H1 (cell line): ENCODE measurements around the gene ALOX5. TPM values are rescaled to one million over a fixed set of nuclear protein-coding genes. Genes with fewer than 3 reads are reported as not detected.

Experiments used
- CTCF ChIA-PET: fragments of 300-600 bp; sonication (Branson Sonifier 250); formaldehyde crosslinking; loops from one replicate; lab custom pipeline; 2021; ENCODE audit not compliant: partially characterized antibody; lab: Charles Lee
- POLR2A ChIA-PET: fragments of 300-600 bp; sonication (Branson Sonifier 250); formaldehyde crosslinking; loops from one replicate; lab custom pipeline; 2021; ENCODE audit warnings: inconsistent platforms; ENCODE audit not compliant: partially characterized antibody; lab: Charles Lee
- DNase-seq, 2 experiments: peaks; one replicate each; pipeline versions ENCODE4 v3.0.0 to v3.0.0-alpha.2; 2010 to 2022; ENCODE audit warnings: low spot score in 2 of 2, low read depth in 1 of 2, mixed read lengths in 1 of 2
- FAIRE-seq: peaks from 2 replicates; lab custom pipeline; 2011; peaks lifted over from hg19 to GRCh38; lab: Jason Lieb, UNC
- H2AFZ ChIP-seq: 2 replicates; pipeline ENCODE4 v1.8.1; 2012; ENCODE audit warnings: low read length, inconsistent platforms
- H2AK5ac ChIP-seq: 2 replicates; pipeline ENCODE4 v1.6.1; 2013; ENCODE audit warnings: low read depth, low read length
- H2BK120ac ChIP-seq: replicated peaks from 2 replicates; pipeline ENCODE3; 2013; ENCODE audit warnings: low read depth, low read length, inconsistent platforms
- H2BK12ac ChIP-seq: 2 replicates; pipeline ENCODE4 v1.6.1; 2013; ENCODE audit warnings: low read depth, low read length
- H2BK15ac ChIP-seq: 2 replicates; pipeline ENCODE4 v1.6.1; 2013; ENCODE audit warnings: low read length
- H2BK20ac ChIP-seq: 2 replicates; pipeline ENCODE4 v1.6.1; 2013; ENCODE audit warnings: low read length
- H2BK5ac ChIP-seq: 2 replicates; pipeline ENCODE4 v1.6.1; 2013; ENCODE audit warnings: low read depth, low read length
- H3K14ac ChIP-seq: 2 replicates; pipeline ENCODE4 v1.6.1; 2013; ENCODE audit warnings: inconsistent platforms; ENCODE audit not compliant: insufficient read length
- H3K18ac ChIP-seq: 2 replicates; pipeline ENCODE4 v1.6.1; 2013; ENCODE audit warnings: low read length; ENCODE audit errors: extremely low read depth
- H3K23ac ChIP-seq: 2 replicates; pipeline ENCODE4 v1.6.1; 2013; ENCODE audit warnings: inconsistent platforms; ENCODE audit not compliant: insufficient read length
- H3K23me2 ChIP-seq: 2 replicates; pipeline ENCODE4 v1.6.1; 2013; ENCODE audit warnings: low read depth, low read length
- H3K27ac ChIP-seq: 2 replicates; pipeline ENCODE4 v1.6.1; 2011; ENCODE audit warnings: low read depth, low read length, inconsistent platforms
- H3K27me3 ChIP-seq, 4 experiments: replicated peaks in 1 of 4; 1 replicate in 1 of 4; 2 replicates in 3 of 4; pipeline versions ENCODE4 v1.6.1 to v1.8.1; 2011 to 2013; ENCODE audit warnings: low read length in 3 of 4, mild to moderate bottlenecking in 3 of 4, inconsistent platforms in 2 of 4, mixed read lengths in 2 of 4, moderate library complexity in 1 of 4; ENCODE audit not compliant: control insufficient read depth in 3 of 4, insufficient read depth in 3 of 4; ENCODE audit errors: extremely low read depth in 1 of 4
- H3K36me3 ChIP-seq, 4 experiments: 2 replicates each; pipeline versions ENCODE4 v1.6.1 to v1.8.1; 2011 to 2013; ENCODE audit warnings: mild to moderate bottlenecking in 4 of 4, low read length in 3 of 4, moderate library complexity in 2 of 4, control low read depth in 1 of 4, inconsistent platforms in 1 of 4; ENCODE audit not compliant: insufficient read depth in 4 of 4, control insufficient read depth in 2 of 4
- H3K4ac ChIP-seq: replicated peaks from 2 replicates; pipeline ENCODE3; 2013; ENCODE audit warnings: low read length, low read depth, mixed read lengths, inconsistent platforms; ENCODE audit not compliant: insufficient read length
- H3K4me1 ChIP-seq, 4 experiments: replicated peaks in 1 of 4; 1 replicate in 1 of 4; 2 replicates in 3 of 4; pipeline versions ENCODE4 v1.6.1 to v1.8.1; 2011 to 2013; ENCODE audit warnings: low read length in 3 of 4, inconsistent platforms in 2 of 4, mixed read lengths in 1 of 4; ENCODE audit not compliant: insufficient read depth in 4 of 4, control insufficient read depth in 3 of 4
- H3K4me2 ChIP-seq, 2 experiments: 2 replicates each; pipeline versions ENCODE4 v1.6.1 to v1.8.1; 2011 to 2013; ENCODE audit warnings: low read depth in 2 of 2, low read length in 2 of 2, control low read depth in 1 of 2, inconsistent platforms in 1 of 2, mild to moderate bottlenecking in 1 of 2; ENCODE audit not compliant: insufficient read depth in 1 of 2
- H3K4me3 ChIP-seq, 4 experiments: fragments of 200-600, 300-600 bp in 1 of 4; sonication (generic), shearing (Covaris generic), sonication (Bioruptor Twin) in 1 of 4; 2 replicates each; pipeline versions ENCODE4 v1.5.1 to v1.8.1; 2011 to 2016; ENCODE audit warnings: low read length in 4 of 4, low read depth in 3 of 4, control low read depth in 2 of 4, inconsistent platforms in 2 of 4, mild to moderate bottlenecking in 2 of 4, mixed read lengths in 1 of 4, moderate library complexity in 1 of 4; ENCODE audit not compliant: insufficient read depth in 2 of 4; ENCODE audit errors: extremely low read depth in 1 of 4
- H3K56ac ChIP-seq: replicated peaks from 2 replicates; pipeline ENCODE3; 2013; ENCODE audit warnings: low read depth, mild to moderate bottlenecking, mixed read lengths, low read length, inconsistent platforms; ENCODE audit not compliant: insufficient read length
- H3K79me1 ChIP-seq: 2 replicates; pipeline ENCODE4 v1.6.1; 2013; ENCODE audit warnings: low read depth, low read length, control low read depth
- H3K79me2 ChIP-seq, 2 experiments: 2 replicates each; pipeline versions ENCODE4 v1.6.1 to v1.8.1; 2012 to 2013; ENCODE audit warnings: low read length in 2 of 2, mild to moderate bottlenecking in 2 of 2, inconsistent platforms in 1 of 2; ENCODE audit not compliant: insufficient read depth in 2 of 2, control insufficient read depth in 1 of 2
- H3K9ac ChIP-seq, 4 experiments: replicated peaks in 1 of 4; 1 replicate in 1 of 4; 2 replicates in 3 of 4; pipeline versions ENCODE4 v1.6.1 to v1.8.1; 2011 to 2013; ENCODE audit warnings: low read depth in 3 of 4, low read length in 3 of 4, control low read depth in 2 of 4, mild to moderate bottlenecking in 2 of 4, moderate library complexity in 2 of 4, inconsistent platforms in 1 of 4; ENCODE audit errors: extremely low read depth in 1 of 4
- H3K9me3 ChIP-seq, 2 experiments: 2 replicates each; pipeline versions ENCODE4 v1.6.1 to v1.8.1; 2012 to 2013; ENCODE audit warnings: mild to moderate bottlenecking in 2 of 2, moderate library complexity in 2 of 2, control low read depth in 1 of 2, inconsistent platforms in 1 of 2, low read depth in 1 of 2, low read length in 1 of 2, mixed read lengths in 1 of 2; ENCODE audit not compliant: insufficient read depth in 2 of 2
- H4K20me1 ChIP-seq, 2 experiments: replicated peaks in 1 of 2; 2 replicates each; pipeline versions ENCODE3 to v1.8.1; 2011 to 2013; ENCODE audit warnings: inconsistent platforms in 2 of 2, low read length in 2 of 2, mild to moderate bottlenecking in 1 of 2; ENCODE audit not compliant: insufficient read depth in 2 of 2, control insufficient read depth in 1 of 2
- H4K5ac ChIP-seq: 2 replicates; pipeline ENCODE4 v1.6.1; 2013; ENCODE audit warnings: low read length, low read depth, mixed read lengths, inconsistent platforms; ENCODE audit not compliant: insufficient read length
- H4K8ac ChIP-seq: 2 replicates; pipeline ENCODE4 v1.8.0; 2013; ENCODE audit warnings: mild to moderate bottlenecking, moderate library complexity, low read length, inconsistent platforms; ENCODE audit not compliant: insufficient read depth; ENCODE audit errors: extremely low read depth
- H4K91ac ChIP-seq: replicated peaks from 2 replicates; pipeline ENCODE3; 2013; ENCODE audit warnings: low read length, mixed read lengths, inconsistent platforms; ENCODE audit not compliant: insufficient read length
- CBX8 ChIP-seq: fragments of 300-800, 300-1000 bp; sonication (generic); IDR thresholded peaks from 2 replicates; pipeline ENCODE4 v1.7.1; 2016; ENCODE audit warnings: low read depth, low read length, borderline replicate concordance
- EP300 ChIP-seq, 2 experiments: IDR thresholded peaks; 1 replicate in 1 of 2; 2 replicates in 1 of 2; pipeline ENCODE4 v1.6.1; 2011 to 2012; ENCODE audit warnings: low read depth in 2 of 2, low read length in 2 of 2, mild to moderate bottlenecking in 2 of 2, borderline replicate concordance in 1 of 2, inconsistent platforms in 1 of 2, moderate library complexity in 1 of 2
- EZH2 ChIP-seq: fragments of 200-600 bp; sonication (generic); IDR thresholded peaks from 2 replicates; pipeline ENCODE4 v1.7.1; 2012; ENCODE audit warnings: low read depth, mild to moderate bottlenecking, moderate library complexity, low read length, inconsistent platforms; ENCODE audit not compliant: severe bottlenecking
- FOSL1 ChIP-seq: IDR thresholded peaks from 2 replicates; pipeline ENCODE4 v1.6.1; 2011; ENCODE audit warnings: mild to moderate bottlenecking, low read depth, low read length, moderate library complexity; ENCODE audit not compliant: insufficient read depth
- POLR2AphosphoS5 ChIP-seq: IDR thresholded peaks from 2 replicates; pipeline ENCODE4 v1.6.1; 2011; ENCODE audit warnings: low read depth, low read length
- RAD21 ChIP-seq, 2 experiments: IDR thresholded peaks in 1 of 2; conservative IDR thresholded peaks in 1 of 2; 2 replicates each; pipeline ENCODE4 v1.6.1; 2011; ENCODE audit warnings: low read depth in 2 of 2, low read length in 2 of 2, improper control_type of control experiment in 1 of 2, inconsistent platforms in 1 of 2, mild to moderate bottlenecking in 1 of 2, moderate library complexity in 1 of 2
- SUZ12 ChIP-seq: fragments of 200-600 bp; sonication (generic); IDR thresholded peaks from 2 replicates; pipeline ENCODE4 v1.6.1; 2012; ENCODE audit warnings: mild to moderate bottlenecking, inconsistent platforms, low read length, moderate library complexity, mixed read lengths
- ZNF274 ChIP-seq: IDR thresholded peaks from 2 replicates; pipeline ENCODE4 v1.7.0; 2012; ENCODE audit warnings: low read length, borderline replicate concordance; ENCODE audit errors: extremely low read depth
- WGBS, 2 experiments: shearing (Covaris generic) in 1 of 2; methylation state at CpG; one replicate each; pipeline versions ENCODE4 v1.1.6 to v1.1.7; 2013 to 2015; ENCODE audit warnings: low lambda C conversion rate in 2 of 2, mixed read lengths in 2 of 2, inconsistent platforms in 1 of 2, low coverage in 1 of 2, missing lambda C conversion rate in 1 of 2; ENCODE audit not compliant: insufficient replicate concordance in 2 of 2, insufficient coverage in 1 of 2, insufficient read length in 1 of 2; ENCODE audit errors: extremely low coverage in 1 of 2, missing lambda C conversion rate in 1 of 2; 5-methylcytosine and 5-hydroxymethylcytosine counted together
- polyA plus RNA-seq, 7 experiments: library from polyadenylated mRNA; depleted of rRNA in 3 of 7; stranded (reverse) in 5 of 7; unstranded in 2 of 7; fragments of >200 nt in 5 of 7; fragments of 200-250 nt in 2 of 7; gene quantifications; 1 replicate in 5 of 7; 2 replicates in 1 of 7; 4 replicates in 1 of 7; pipeline versions ENCODE4 v1.2.1 to v1.2.3, GENCODE V29; 2011 to 2013; ENCODE audit warnings: missing spikeins in 2 of 7, mixed read lengths in 2 of 7
- total RNA-seq: library from RNA; stranded (reverse); fragmentation: NEBNext Ultra II Directional; extraction: Animal tissue kit (Norgen Biotek cat#: 25700); gene quantifications from 2 replicates; pipeline ENCODE4 v1.2.1, GENCODE V29; 2021

ALOX5 gene
- total and polyA plus RNA-seq, 2 of the 8 experiments (the other 6 are each of a cell fraction or from before 2014, with no cell fraction given), result 1.6 to 3.8 TPM

GRCh38 chr10:45460235-45460878 is 86.3 kb downstream of the ALOX5 start:
- Histone ChIP-seq H4K91ac (no peak overlapping the region), H3K27me3 (no peaks in the 10 kb centered on the region), H3K56ac (no peak overlapping the region), H3K9ac (no peak overlapping the region), H3K4ac (no peak overlapping the region), H3K4me3 (no peak overlapping the region), H2AFZ (no peak overlapping the region), H3K4me2 (no peak overlapping the region), H2BK120ac (no peak overlapping the region), H3K23me2 (no peaks in the 10 kb centered on the region), H3K14ac (no peak overlapping the region), H3K27ac (no peak overlapping the region), H2BK12ac (no peak overlapping the region), H2AK5ac (no peak overlapping the region), H4K20me1 (no peaks in the 10 kb centered on the region), H3K18ac (no peak overlapping the region), H4K5ac (no peak overlapping the region), H3K79me2 (peaks cover 0 to 3% of the 10 kb centered on the region in 2 experiments; a peak in 1 of 4 replicates), H3K9me3 (no peaks in the 10 kb centered on the region), H3K4me1 (no peaks in the 10 kb centered on the region; a peak in 2 of 7 replicates), H2BK5ac (no peak overlapping the region), H4K8ac (no peak overlapping the region), H2BK20ac (no peak overlapping the region), H3K23ac (no peak overlapping the region), H3K36me3 (no peaks in the 10 kb centered on the region; a peak in 2 of 8 replicates), H3K79me1 (no peaks in the 10 kb centered on the region; the same call in 1 of the 2 replicates), H2BK15ac (no peak overlapping the region)
- DNase-seq (no peak), FAIRE-seq (no peak)
- ChIA-PET POLR2A (no interaction called here), CTCF (interaction anchor here (1.3 to 1.5 kb wide), 3 partner anchors 16 to 211 kb away, joined by 4 to 6 read pairs (median 4); no protein-coding TSS in a partner anchor)
- 94% methylated on average over 6 of the region's 6 CpGs; no CpG with 5 or more reads in 1 of the 2 experiments for WGBS, 2 experiments
- TF ChIP-seq CBX8, result no peak
- no peak for TF ChIP-seq ZNF274
- no peak for TF ChIP-seq FOSL1
- no peak for TF ChIP-seq POLR2AphosphoS5
- TF ChIP-seq EP300 (IDR thresholded peaks at IDR 0.05; ENCODE audit: borderline replicate concordance in 1 of 2, low read depth in 2 of 2, low read length in 2 of 2), result no peak
- TF ChIP-seq RAD21 (IDR thresholded peaks at IDR 0.05 in 1 of 2, conservative IDR thresholded peaks at IDR 0.05 in 1 of 2; ENCODE audit: low read depth in 2 of 2, low read length in 2 of 2), result no peak
- TF ChIP-seq SUZ12, result no peak
- no peak for TF ChIP-seq EZH2
